HepG2 (cell line): ENCODE data around the gene CHRNB1. TPM values are rescaled to one million over a fixed set of nuclear protein-coding genes. Genes with fewer than 3 reads are reported as not detected.

ENCODE experiments used
- CBFB ChIP-seq: sonication (generic); formaldehyde crosslinking; IDR thresholded peaks from 2 replicates; pipeline ENCODE4 v1.4.0; 2020; ENCODE audit warnings: missing genetic modification reagents
- CHD2 ChIP-seq: IDR thresholded peaks from 2 replicates; pipeline ENCODE4 v1.6.1; 2011; ENCODE audit warnings: low read depth, low read length, improper control_type of control experiment
- CSRNP1 ChIP-seq: sonication (generic); formaldehyde crosslinking; IDR thresholded peaks from 2 replicates; pipeline ENCODE4 v1.8.1; 2023; ENCODE audit warnings: mild to moderate bottlenecking, missing genetic modification reagents
- EED ChIP-seq: sonication (generic); formaldehyde crosslinking; IDR thresholded peaks from 2 replicates; pipeline ENCODE4 v1.5.0; 2020; ENCODE audit warnings: mild to moderate bottlenecking, missing genetic modification reagents
- EZH2 ChIP-seq: conservative IDR thresholded peaks from 2 replicates; pipeline ENCODE4 v1.6.1; 2012; ENCODE audit warnings: mild to moderate bottlenecking, low read depth, low read length, moderate library complexity
- FOSL1 ChIP-seq: sonication (generic); formaldehyde crosslinking; IDR thresholded peaks from 2 replicates; pipeline ENCODE4 v1.9.0; 2021; ENCODE audit warnings: missing genetic modification reagents, borderline replicate concordance
- MAX ChIP-seq: IDR thresholded peaks from 2 replicates; pipeline ENCODE4 v1.6.1; 2012; ENCODE audit warnings: inconsistent platforms
- MAZ ChIP-seq, 2 experiments: sonication (generic) in 1 of 2; formaldehyde crosslinking in 1 of 2; IDR thresholded peaks; 2 replicates each; pipeline versions ENCODE4 v1.5.0 to v1.6.1; 2012 to 2020; ENCODE audit warnings: low read depth in 2 of 2, mild to moderate bottlenecking in 2 of 2, borderline replicate concordance in 1 of 2, improper control_type of control experiment in 1 of 2, low read length in 1 of 2, missing genetic modification reagents in 1 of 2, moderate library complexity in 1 of 2
- PHF21A ChIP-seq: sonication (generic); formaldehyde crosslinking; IDR thresholded peaks from 2 replicates; pipeline ENCODE4 v1.5.0; 2020; ENCODE audit warnings: mild to moderate bottlenecking, missing genetic modification reagents
- RFX1 ChIP-seq: fragments of 450-650 bp; IDR thresholded peaks from 2 replicates; pipeline ENCODE4 v1.6.1; 2017
- SAP130 ChIP-seq: IDR thresholded peaks from 2 replicates; pipeline ENCODE4 v1.6.1; 2016; ENCODE audit warnings: low read depth
- TRAFD1 ChIP-seq: sonication (generic); formaldehyde crosslinking; IDR thresholded peaks from 2 replicates; pipeline ENCODE4 v1.5.1; 2020; ENCODE audit warnings: missing genetic modification reagents, mild to moderate bottlenecking, borderline replicate concordance
- ZBTB26 ChIP-seq: IDR thresholded peaks from 2 replicates; pipeline ENCODE4 v1.6.1; 2016; ENCODE audit warnings: missing compliant biosample characterization, missing genetic modification reagents, borderline replicate concordance
- ZFP91 ChIP-seq: sonication (generic); formaldehyde crosslinking; IDR thresholded peaks from 2 replicates; pipeline ENCODE4 v1.9.0; 2022; ENCODE audit warnings: missing genetic modification reagents, mild to moderate bottlenecking, borderline replicate concordance
- ZFX ChIP-seq: sonication (generic); formaldehyde crosslinking; IDR thresholded peaks from 2 replicates; pipeline ENCODE4 v1.4.0; 2020; ENCODE audit warnings: mild to moderate bottlenecking, low read depth, missing genetic modification reagents, moderate library complexity
- ZNF556 ChIP-seq: sonication (generic); formaldehyde crosslinking; IDR thresholded peaks from 2 replicates; pipeline ENCODE4 v1.4.0; 2020; ENCODE audit warnings: mild to moderate bottlenecking, missing genetic modification reagents, borderline replicate concordance
- ZNF589 ChIP-seq: sonication (generic); formaldehyde crosslinking; conservative IDR thresholded peaks from 2 replicates; pipeline ENCODE4 v1.8.0; 2022; ENCODE audit warnings: mild to moderate bottlenecking, moderate library complexity, missing genetic modification reagents
- ZNF768 ChIP-seq: sonication (generic); formaldehyde crosslinking; IDR thresholded peaks from 2 replicates; pipeline ENCODE4 v1.4.0; 2020; ENCODE audit warnings: missing genetic modification reagents
- ZNF800 ChIP-seq: sonication (generic); formaldehyde crosslinking; IDR thresholded peaks from 2 replicates; pipeline ENCODE4 v1.4.0; 2020; ENCODE audit warnings: missing genetic modification reagents
- ZNF878 ChIP-seq: sonication (generic); formaldehyde crosslinking; IDR thresholded peaks from 2 replicates; pipeline ENCODE4 v1.8.1; 2023; ENCODE audit warnings: mild to moderate bottlenecking, missing genetic modification reagents, moderate library complexity
- polyA plus RNA-seq, 8 experiments: library from polyadenylated mRNA; depleted of rRNA in 3 of 8; stranded (reverse) in 7 of 8; unstranded in 1 of 8; fragments of >200 nt; fragmentation: Illumina TruSeq in 4 of 8; extraction: Trizol in 4 of 8; gene quantifications; 2 replicates each; pipeline versions ENCODE4 v1.2.1 to v1.2.3, GENCODE V29; 2011 to 2016; ENCODE audit warnings: low read depth in 4 of 8, missing spikeins in 1 of 8, mixed read lengths in 1 of 8; ENCODE audit not compliant: insufficient read depth in 1 of 8
- total RNA-seq, 5 experiments: library from RNA; depleted of rRNA; stranded (reverse); fragments of >200 nt; fragmentation: Illumina TruSeq; extraction: Trizol; gene quantifications; 2 replicates each; pipeline ENCODE4 v1.2.3, GENCODE V29; 2016; ENCODE audit warnings: low read depth in 1 of 5

Gene CHRNB1
- total and polyA plus RNA-seq, 2 of the 13 experiments (the other 11 are each of a cell fraction or from before 2014, with no cell fraction given): 5.4 to 33.7 TPM

- TF ChIP-seq ZNF878 (CRISPR knock-in tag): no peak
- TF ChIP-seq ZNF556 (CRISPR knock-in tag): 0 out of 2 replicates have a peak, but pooled peaks have one; percentile 21
- no peak for TF ChIP-seq ZNF768 (CRISPR knock-in tag)
- no peak for TF ChIP-seq CBFB
- TF ChIP-seq MAZ (IDR thresholded peaks at IDR 0.05; ENCODE audit: borderline replicate concordance, low read depth, low read length): no peak
- peak; percentile 42; the same call in 1 of the 2 replicates for TF ChIP-seq MAZ (CRISPR knock-in tag; IDR thresholded peaks at IDR 0.05; ENCODE audit: low read depth)
- no peak for TF ChIP-seq RFX1
- TF ChIP-seq TRAFD1: no peak
- TF ChIP-seq SAP130: peak; percentile 34
- peak; percentile 56 for TF ChIP-seq MAX
- TF ChIP-seq CHD2: peak; percentile 90
- TF ChIP-seq PHF21A: 0 out of 2 replicates have a peak, but pooled peaks have one; percentile 2
- TF ChIP-seq ZNF800 (CRISPR knock-in tag): no peak
- 0 out of 2 replicates have a peak, but pooled peaks have one; percentile 33 for TF ChIP-seq EED
- peak; percentile 34 for TF ChIP-seq ZFX (CRISPR knock-in tag)
- no peak for TF ChIP-seq FOSL1 (CRISPR knock-in tag)
- peak; percentile 58; the same call in 1 of the 2 replicates for TF ChIP-seq ZFP91 (CRISPR knock-in tag)
- TF ChIP-seq ZNF589: no peak
- TF ChIP-seq EZH2: no peak
- 0 out of 2 replicates have a peak, but pooled peaks have one; percentile 19 for TF ChIP-seq ZBTB26 (CRISPR knock-in tag)
- peak; percentile 77 for TF ChIP-seq CSRNP1 (CRISPR knock-in tag)
Observed at GRCh38 chr17:7440113-7440833, 4.6 kb upstream of the CHRNB1 start (continued).
